Measurements from ENCODE around the gene ARHGAP22.

ARHGAP22 gene

GRCh38 chr10:48652344-48652743 is 47.5 kb upstream of the ARHGAP22 start:
- Histone ChIP-seq H3K4ac (ENCODE audit: low read depth in 1 of 2, low read length in 2 of 2) (no peak overlapping the region), H3K9me3 (ENCODE audit: control insufficient read depth, low read length) (no peaks in the 10 kb centered on the region), H3K79me1 (replicated peaks; ENCODE audit: low read length, poor library complexity, severe bottlenecking) (peaks cover 2% of the 10 kb centered on the region), H4K91ac (ENCODE audit: low read length) (no peak overlapping the region), H4K8ac (ENCODE audit: low read length) (no peak overlapping the region), H2BK12ac (ENCODE audit: low read length in 2 of 2) (no peak overlapping the region), H2AFZ (ENCODE audit: low read depth, low read length) (no peak overlapping the region), H3K18ac (ENCODE audit: low read depth in 1 of 2, low read length in 2 of 2) (no peak overlapping the region), H2BK5ac (ENCODE audit: low read depth, low read length, poor library complexity, severe bottlenecking) (no peak overlapping the region), H2BK120ac (ENCODE audit: low read depth, low read length) (no peak overlapping the region), H3K36me3 (ENCODE audit: control insufficient read depth in 1 of 2, insufficient read depth in 2 of 2, low read depth in 1 of 2, low read length in 2 of 2) (peaks cover 0 to 11% of the 10 kb centered on the region in 2 experiments), H2BK15ac (ENCODE audit: low read depth, poor library complexity, severe bottlenecking) (no peak overlapping the region), H2AK5ac (ENCODE audit: low read length, severe bottlenecking) (no peak overlapping the region), H3K9ac (ENCODE audit: low read length) (peak overlapping the region; percentile 21), H3K4me2 (ENCODE audit: low read length, poor library complexity, severe bottlenecking) (no peak overlapping the region), H3K14ac (ENCODE audit: low read length in 2 of 2) (no peak overlapping the region), H3K27ac (ENCODE audit: low read length, poor library complexity, severe bottlenecking) (no peak overlapping the region), H3K27me3 (ENCODE audit: control insufficient read depth in 1 of 2, insufficient read depth in 1 of 2, low read length in 2 of 2) (no peaks in the 10 kb centered on the region), H3K4me3 (ENCODE audit: insufficient read depth in 1 of 2, low read depth in 1 of 2, low read length in 2 of 2) (no peak overlapping the region), H3K23ac (ENCODE audit: low read length in 2 of 2) (no peak overlapping the region), H3K4me1 (ENCODE audit: control insufficient read depth, insufficient read depth, low read depth, low read length) (peaks cover 18% of the 10 kb centered on the region)
- WGBS = 89% methylated on average over 4 of the region's 4 CpGs
- no peak for DNase-seq

- Histone ChIP-seq H3K14ac (ENCODE audit: low read length in 2 of 2) (no peak overlapping the region), H2BK5ac (ENCODE audit: low read depth, low read length, poor library complexity, severe bottlenecking) (no peak overlapping the region), H2BK120ac (ENCODE audit: low read depth, low read length) (no peak overlapping the region), H2AK5ac (ENCODE audit: low read length, severe bottlenecking) (no peak overlapping the region), H4K91ac (ENCODE audit: low read length) (no peak overlapping the region), H3K27ac (ENCODE audit: low read length, poor library complexity, severe bottlenecking) (no peak overlapping the region), H3K4me3 (ENCODE audit: insufficient read depth in 1 of 2, low read depth in 1 of 2, low read length in 2 of 2) (no peak overlapping the region), H3K9me3 (ENCODE audit: control insufficient read depth, low read length) (no peaks in the 10 kb centered on the region), H3K4me2 (ENCODE audit: low read length, poor library complexity, severe bottlenecking) (no peak overlapping the region), H3K79me1 (replicated peaks; ENCODE audit: low read length, poor library complexity, severe bottlenecking) (peaks cover 2% of the 10 kb centered on the region), H2BK15ac (ENCODE audit: low read depth, poor library complexity, severe bottlenecking) (no peak overlapping the region), H2BK12ac (ENCODE audit: low read length in 2 of 2) (no peak overlapping the region), H3K4me1 (ENCODE audit: control insufficient read depth, insufficient read depth, low read depth, low read length) (peaks cover 17% of the 10 kb centered on the region), H3K18ac (ENCODE audit: low read depth in 1 of 2, low read length in 2 of 2) (no peak overlapping the region), H2AFZ (ENCODE audit: low read depth, low read length) (no peak overlapping the region), H3K9ac (ENCODE audit: low read length) (peak overlapping the region; percentile 21), H3K23ac (ENCODE audit: low read length in 2 of 2) (no peak overlapping the region), H3K4ac (ENCODE audit: low read depth in 1 of 2, low read length in 2 of 2) (no peak overlapping the region), H4K8ac (ENCODE audit: low read length) (no peak overlapping the region), H3K36me3 (ENCODE audit: control insufficient read depth in 1 of 2, insufficient read depth in 2 of 2, low read depth in 1 of 2, low read length in 2 of 2) (peaks cover 0 to 12% of the 10 kb centered on the region in 2 experiments), H3K27me3 (ENCODE audit: control insufficient read depth in 1 of 2, insufficient read depth in 1 of 2, low read length in 2 of 2) (no peaks in the 10 kb centered on the region)
- DNase-seq = no peak
- 78% methylated on average over 4 of the region's 4 CpGs for WGBS
Measured at GRCh38 chr10:48651839-48652238, 47.0 kb upstream of the ARHGAP22 start.

DNA sequence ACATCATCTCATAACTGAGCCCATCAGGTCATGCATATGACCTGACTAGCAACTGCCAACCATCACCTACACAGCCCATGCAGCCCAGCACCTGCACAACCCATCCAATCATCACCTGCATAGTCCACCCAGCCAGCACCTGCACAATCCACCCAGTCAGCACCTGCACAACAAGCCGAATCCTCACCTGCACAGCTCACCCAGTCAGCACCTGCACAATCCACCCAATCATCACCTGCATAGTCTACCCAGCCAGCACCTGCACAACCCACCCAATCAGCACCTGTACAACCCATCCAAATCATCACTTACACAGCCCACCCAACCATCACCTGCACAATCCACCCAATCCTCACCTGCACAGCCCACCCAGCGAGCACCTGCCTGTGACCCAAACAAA is 46.4 kb upstream of the ARHGAP22 start:
- Histone ChIP-seq H2BK120ac (ENCODE audit: low read depth, low read length) (no peak overlapping the region), H3K36me3 (ENCODE audit: control insufficient read depth in 1 of 2, insufficient read depth in 2 of 2, low read depth in 1 of 2, low read length in 2 of 2) (peaks cover 0 to 12% of the 10 kb centered on the region in 2 experiments), H3K4me2 (ENCODE audit: low read length, poor library complexity, severe bottlenecking) (no peak overlapping the region), H3K14ac (ENCODE audit: low read length in 2 of 2) (no peak overlapping the region), H3K23ac (ENCODE audit: low read length in 2 of 2) (no peak overlapping the region), H4K91ac (ENCODE audit: low read length) (peak overlapping the region; percentile 34), H2AK5ac (ENCODE audit: low read length, severe bottlenecking) (no peak overlapping the region), H2BK5ac (ENCODE audit: low read depth, low read length, poor library complexity, severe bottlenecking) (no peak overlapping the region), H3K79me1 (replicated peaks; ENCODE audit: low read length, poor library complexity, severe bottlenecking) (peaks cover 2% of the 10 kb centered on the region), H3K27me3 (ENCODE audit: control insufficient read depth in 1 of 2, insufficient read depth in 1 of 2, low read length in 2 of 2) (no peaks in the 10 kb centered on the region), H3K9me3 (ENCODE audit: control insufficient read depth, low read length) (no peaks in the 10 kb centered on the region), H2BK12ac (ENCODE audit: low read length in 2 of 2) (no peak overlapping the region), H2BK15ac (ENCODE audit: low read depth, poor library complexity, severe bottlenecking) (no peak overlapping the region), H3K4ac (ENCODE audit: low read depth in 1 of 2, low read length in 2 of 2) (no peak overlapping the region), H3K4me1 (ENCODE audit: control insufficient read depth, insufficient read depth, low read depth, low read length) (peaks cover 12% of the 10 kb centered on the region), H3K4me3 (ENCODE audit: insufficient read depth in 1 of 2, low read depth in 1 of 2, low read length in 2 of 2) (no peak overlapping the region), H3K9ac (ENCODE audit: low read length) (no peak overlapping the region), H4K8ac (ENCODE audit: low read length) (no peak overlapping the region), H2AFZ (ENCODE audit: low read depth, low read length) (no peak overlapping the region), H3K27ac (ENCODE audit: low read length, poor library complexity, severe bottlenecking) (no peak overlapping the region), H3K18ac (ENCODE audit: low read depth in 1 of 2, low read length in 2 of 2) (no peak overlapping the region)
- 86% methylated on average over 2 of the region's 2 CpGs for WGBS
- no peak for DNase-seq

GRCh38 chr10:48649349-48649944 is 44.6 kb upstream of the ARHGAP22 start:
- Histone ChIP-seq H3K9ac (ENCODE audit: low read length) (no peak overlapping the region), H3K4me3 (ENCODE audit: insufficient read depth in 1 of 2, low read depth in 1 of 2, low read length in 2 of 2) (no peak overlapping the region), H3K14ac (ENCODE audit: low read length in 2 of 2) (no peak overlapping the region), H3K4me1 (ENCODE audit: control insufficient read depth, insufficient read depth, low read depth, low read length) (peaks cover 3% of the 10 kb centered on the region), H3K4ac (ENCODE audit: low read depth in 1 of 2, low read length in 2 of 2) (no peak overlapping the region), H3K79me1 (replicated peaks; ENCODE audit: low read length, poor library complexity, severe bottlenecking) (peaks cover 2% of the 10 kb centered on the region), H2BK5ac (ENCODE audit: low read depth, low read length, poor library complexity, severe bottlenecking) (no peak overlapping the region), H2BK12ac (ENCODE audit: low read length in 2 of 2) (no peak overlapping the region), H2BK120ac (ENCODE audit: low read depth, low read length) (no peak overlapping the region), H3K36me3 (ENCODE audit: control insufficient read depth in 1 of 2, insufficient read depth in 2 of 2, low read depth in 1 of 2, low read length in 2 of 2) (peaks cover 0 to 12% of the 10 kb centered on the region in 2 experiments), H3K4me2 (ENCODE audit: low read length, poor library complexity, severe bottlenecking) (no peak overlapping the region), H4K91ac (ENCODE audit: low read length) (no peak overlapping the region), H2BK15ac (ENCODE audit: low read depth, poor library complexity, severe bottlenecking) (no peak overlapping the region), H3K23ac (ENCODE audit: low read length in 2 of 2) (no peak overlapping the region), H3K18ac (ENCODE audit: low read depth in 1 of 2, low read length in 2 of 2) (no peak overlapping the region), H3K27ac (ENCODE audit: low read length, poor library complexity, severe bottlenecking) (no peak overlapping the region), H2AFZ (ENCODE audit: low read depth, low read length) (no peak overlapping the region), H2AK5ac (ENCODE audit: low read length, severe bottlenecking) (no peak overlapping the region), H4K8ac (ENCODE audit: low read length) (no peak overlapping the region), H3K27me3 (ENCODE audit: control insufficient read depth in 1 of 2, insufficient read depth in 1 of 2, low read length in 2 of 2) (no peaks in the 10 kb centered on the region), H3K9me3 (ENCODE audit: control insufficient read depth, low read length) (no peaks in the 10 kb centered on the region)
- 87% methylated on average over 6 of the region's 7 CpGs for WGBS
- DNase-seq = no peak

Data from mesenchymal stem cell (in vitro differentiated cells and primary cell).